HG03108 (cell line): Measurements from ENCODE around the gene CDC16.

ENCODE experiments used
- ATAC-seq: cut with Tn5 transposase; IDR thresholded peaks from one replicate; pipeline ENCODE4 v1.9.1; 2021; ENCODE audit warnings: moderate library complexity; ENCODE audit not compliant: unreplicated experiment

Gene CDC16

GRCh38 chr13:114296902-114297301, 62.2 kb downstream of the CDC16 start:
- no peak for ATAC-seq

- no peak for ATAC-seq
Measured at GRCh38 chr13:114298866-114299265, 64.2 kb downstream of the CDC16 start.

GRCh38 chr13:114299604-114300305, 65.1 kb downstream of the CDC16 start:
- no peak for ATAC-seq

- no peak for ATAC-seq
Measured at GRCh38 chr13:114303700-114304327, 69.1 kb downstream of the CDC16 start.

GRCh38 chr13:114304346-114305034, 69.8 kb downstream of the CDC16 start:
- no peak for ATAC-seq

GRCh38 chr13:114309086-114309485, 74.4 kb downstream of the CDC16 start:
- no peak for ATAC-seq

GRCh38 chr13:114309806-114310410, 75.2 kb downstream of the CDC16 start:
- no peak for ATAC-seq

- no peak for ATAC-seq
Measured at GRCh38 chr13:114310956-114311355, 76.3 kb downstream of the CDC16 start.

GRCh38 chr13:114311387-114311786, 76.7 kb downstream of the CDC16 start:
- no peak for ATAC-seq

- ATAC-seq = no peak
Measured at GRCh38 chr13:114311908-114312307, 77.2 kb downstream of the CDC16 start.

- ATAC-seq = no peak
Measured at GRCh38 chr13:114313061-114313860, 78.6 kb downstream of the CDC16 start.

GRCh38 chr13:114314074-114314912, 79.6 kb downstream of the CDC16 start, which contains the start of gene CHAMP1:
Gene CHAMP1, plus strand, starts transcription at chr13:114314503. Its CDS starts 9,340 bp downstream, at chr13:114323843.
- ATAC-seq = peak; percentile 74

GRCh38 chr13:114315074-114315785, 80.5 kb downstream of the CDC16 start:
- no peak for ATAC-seq

GRCh38 chr13:114318624-114319023, 83.9 kb downstream of the CDC16 start:
- no peak for ATAC-seq

- no peak for ATAC-seq
Measured at GRCh38 chr13:114319441-114319913, 84.8 kb downstream of the CDC16 start.

GRCh38 chr13:114320065-114320464, 85.4 kb downstream of the CDC16 start:
- no peak for ATAC-seq

- ATAC-seq = no peak
Measured at GRCh38 chr13:114321256-114321655, 86.6 kb downstream of the CDC16 start.
